Measurements from ENCODE around the gene CD82. TPM values are rescaled to one million over a fixed set of nuclear protein-coding genes. Genes with fewer than 3 reads are reported as not detected.

Gene CD82
- total RNA-seq (438 and 451 TPM in 2 replicates), polyA plus RNA-seq (131 and 192 TPM in 2 replicates), polyA minus RNA-seq (204 and 240 TPM in 2 replicates)
- total RNA-seq (2013): 110 TPM

DNA sequence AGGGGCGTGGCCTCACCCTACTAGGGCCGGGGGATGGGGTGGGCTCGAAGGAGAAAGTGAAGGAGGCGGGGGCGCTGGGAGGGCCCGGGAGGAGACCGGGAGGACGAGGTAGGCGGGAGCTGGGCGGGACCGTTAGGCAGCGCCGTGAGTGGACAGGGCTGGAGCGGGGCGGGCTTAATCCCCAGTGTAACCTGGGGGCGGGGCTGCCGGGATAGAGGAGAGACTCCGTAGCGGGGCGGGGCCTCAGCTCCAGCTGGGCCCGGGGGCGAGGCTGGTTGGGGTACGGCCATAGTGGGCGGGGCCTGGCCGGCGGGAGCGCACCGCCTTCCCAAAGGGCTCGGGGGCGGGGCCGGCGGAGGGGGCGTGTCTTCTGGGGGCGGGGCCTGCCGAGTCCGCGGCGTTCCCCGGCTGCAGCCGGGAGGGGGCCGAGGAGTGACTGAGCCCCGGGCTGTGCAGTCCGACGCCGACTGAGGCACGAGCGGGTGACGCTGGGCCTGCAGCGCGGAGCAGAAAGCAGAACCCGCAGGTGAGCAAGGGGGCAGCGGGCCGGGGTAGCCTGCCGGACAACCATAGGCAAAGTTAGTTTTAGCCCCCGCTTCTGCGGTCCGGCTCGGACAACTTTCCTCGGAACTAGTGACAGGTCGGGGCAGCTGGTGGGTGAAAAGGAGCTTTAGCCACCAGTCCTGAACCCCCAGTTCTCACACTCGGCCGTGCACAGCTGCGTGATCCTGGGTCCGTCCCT is at the start of gene CD82:
CD82 (plus strand) TSS at position 453 of the 742 bp plus-strand sequence. CDS start 29,000 bp downstream, outside the sequence.
- DNase-seq (peak; percentile 97), ATAC-seq (ENCODE audit: low read depth) (peak; percentile 86)
- peak within 1 kb of the TSS; percentile 46 to 80 for H3K27ac ChIP-seq (ENCODE audit: low read length in 2 of 2)
- H3K79me2 ChIP-seq (ENCODE audit: control insufficient read depth, insufficient read depth, low read length): peaks cover 50% of the 10 kb centered on the region
- no peaks in the 10 kb centered on the region for H3K27me3 ChIP-seq (replicated peaks in 1 of 4; ENCODE audit: control extremely low read depth in 1 of 4, control insufficient read depth in 3 of 4, insufficient read depth in 4 of 4, low read length in 3 of 4)
- Mint-ChIP-seq H3K4me1 (peaks cover 75% of the 10 kb centered on the region), H3K27ac (peak within 1 kb of the TSS; percentile 88), H3K4me3 (peak within 1 kb of the TSS; percentile 92), H3K9me3 (ENCODE audit: insufficient read depth) (no peaks in the 10 kb centered on the region), H3K27me3 (no peaks in the 10 kb centered on the region)
- H3K4me3 ChIP-seq (ENCODE audit: control extremely low read depth in 1 of 5, extremely low read depth in 1 of 5, insufficient read depth in 1 of 5, low read depth in 2 of 5, low read length in 4 of 5): peak within 1 kb of the TSS; percentile 58 to 99 (median 81)
- H3K9me3 ChIP-seq (ENCODE audit: control extremely low read depth in 1 of 3, control insufficient read depth in 2 of 3, insufficient read depth in 1 of 3, low read length in 2 of 3): no peaks in the 10 kb centered on the region
- POLR2A ChIA-PET: interaction anchor here (0.8 to 4.7 kb wide), 8 partner anchors 8 to 51 kb away, joined by 3 to 59 read pairs (median 14); no protein-coding TSS in a partner anchor
- peak within 1 kb of the TSS; percentile 77 for H2AFZ ChIP-seq (ENCODE audit: insufficient read depth, low read depth, low read length, poor library complexity, severe bottlenecking)
- intact Hi-C loops (cut with micrococcal nuclease): loop anchor here (1.0 to 10.0 kb wide), 8 partner anchors 8 to 1349 kb away; partner anchors contain the start of genes PEX16 and PRDM11
- WGBS (ENCODE audit: insufficient coverage): under 1% methylated on average over 63 of the region's 64 CpGs
- H3K4me1 ChIP-seq (ENCODE audit: control insufficient read depth in 2 of 2, insufficient read depth in 2 of 2, low read length in 2 of 2): peaks cover 58 to 77% of the 10 kb centered on the region in 2 donors
- CTCF ChIA-PET: interaction anchor here (0.6 to 19.5 kb wide), 12 partner anchors 9 to 371 kb away, joined by 3 to 816 read pairs (median 6); no protein-coding TSS in a partner anchor
- peaks cover 0 to 14% of the 10 kb centered on the region in 2 experiments for H3K36me3 ChIP-seq (replicated peaks in 1 of 2; ENCODE audit: control extremely low read depth in 1 of 2, control insufficient read depth in 1 of 2, extremely low read depth in 1 of 2, insufficient read depth in 2 of 2, low read length in 1 of 2)
- H3K9ac ChIP-seq (ENCODE audit: low read length): peak within 1 kb of the TSS; percentile 94
- peak within 1 kb of the TSS; percentile 88 for H3K4me2 ChIP-seq (replicated peaks; ENCODE audit: low read depth, low read length, poor library complexity, severe bottlenecking)
- TF ChIP-seq EZH2 (IDR thresholded peaks at IDR 0.05; ENCODE audit: borderline replicate concordance, insufficient read depth, low read depth, low read length, poor library complexity, severe bottlenecking): no peak
- TF ChIP-seq, protein P1, sequence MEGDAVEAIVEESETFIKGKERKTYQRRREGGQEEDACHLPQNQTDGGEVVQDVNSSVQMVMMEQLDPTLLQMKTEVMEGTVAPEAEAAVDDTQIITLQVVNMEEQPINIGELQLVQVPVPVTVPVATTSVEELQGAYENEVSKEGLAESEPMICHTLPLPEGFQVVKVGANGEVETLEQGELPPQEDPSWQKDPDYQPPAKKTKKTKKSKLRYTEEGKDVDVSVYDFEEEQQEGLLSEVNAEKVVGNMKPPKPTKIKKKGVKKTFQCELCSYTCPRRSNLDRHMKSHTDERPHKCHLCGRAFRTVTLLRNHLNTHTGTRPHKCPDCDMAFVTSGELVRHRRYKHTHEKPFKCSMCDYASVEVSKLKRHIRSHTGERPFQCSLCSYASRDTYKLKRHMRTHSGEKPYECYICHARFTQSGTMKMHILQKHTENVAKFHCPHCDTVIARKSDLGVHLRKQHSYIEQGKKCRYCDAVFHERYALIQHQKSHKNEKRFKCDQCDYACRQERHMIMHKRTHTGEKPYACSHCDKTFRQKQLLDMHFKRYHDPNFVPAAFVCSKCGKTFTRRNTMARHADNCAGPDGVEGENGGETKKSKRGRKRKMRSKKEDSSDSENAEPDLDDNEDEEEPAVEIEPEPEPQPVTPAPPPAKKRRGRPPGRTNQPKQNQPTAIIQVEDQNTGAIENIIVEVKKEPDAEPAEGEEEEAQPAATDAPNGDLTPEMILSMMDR (IDR thresholded peaks at IDR 0.05): peak; percentile 47
- H4K20me1 ChIP-seq (ENCODE audit: control insufficient read depth, insufficient read depth, low read length, poor library complexity, severe bottlenecking): peaks cover 46% of the 10 kb centered on the region
